HCT116 (cell line): Measurements from ENCODE around the gene NPSR1.

Experiments used
- YY1 ChIP-seq: IDR thresholded peaks from 2 replicates; pipeline ENCODE4 v1.6.1; 2011; ENCODE audit warnings: low read length, low read depth, moderate library complexity, mild to moderate bottlenecking; ENCODE audit not compliant: insufficient replicate concordance; ENCODE audit errors: extremely low read depth
- TF ChIP-seq, protein P1 (sequence below), 3 experiments: fragments of 200-600 bp in 1 of 3; sonication (generic) in 1 of 3; IDR thresholded peaks in 2 of 3; conservative IDR thresholded peaks in 1 of 3; 2 replicates each; pipeline ENCODE4 v1.5.1; 2012 to 2017; ENCODE audit warnings: low read depth in 2 of 3, low read length in 2 of 3, antibody characterized with exemption in 1 of 3, borderline replicate concordance in 1 of 3, control low read depth in 1 of 3, mild to moderate bottlenecking in 1 of 3, mixed read lengths in 1 of 3, mixed run types in 1 of 3, moderate library complexity in 1 of 3; ENCODE audit not compliant: insufficient read depth in 1 of 3

DNA sequence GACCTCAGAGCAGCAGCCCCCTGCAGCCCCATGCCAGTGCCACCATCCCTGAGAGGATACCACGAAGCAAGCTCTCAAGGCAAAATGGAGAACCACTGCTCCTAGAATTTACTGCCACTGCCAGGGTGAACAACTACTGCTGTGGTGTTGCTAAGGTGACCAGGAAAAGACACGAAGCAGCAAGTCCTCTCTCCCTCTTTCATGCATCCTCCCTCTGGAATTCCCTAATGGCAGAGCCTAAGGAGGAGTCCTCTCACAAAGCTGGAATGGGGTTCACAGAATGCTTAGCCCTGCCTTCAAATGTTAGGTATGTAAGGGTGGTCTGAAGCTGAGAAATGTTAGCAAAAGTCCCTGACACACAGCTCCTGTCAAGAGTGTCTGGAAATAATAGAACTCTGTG, 35.8 kb upstream of the NPSR1 start:
- TF ChIP-seq, protein P1, sequence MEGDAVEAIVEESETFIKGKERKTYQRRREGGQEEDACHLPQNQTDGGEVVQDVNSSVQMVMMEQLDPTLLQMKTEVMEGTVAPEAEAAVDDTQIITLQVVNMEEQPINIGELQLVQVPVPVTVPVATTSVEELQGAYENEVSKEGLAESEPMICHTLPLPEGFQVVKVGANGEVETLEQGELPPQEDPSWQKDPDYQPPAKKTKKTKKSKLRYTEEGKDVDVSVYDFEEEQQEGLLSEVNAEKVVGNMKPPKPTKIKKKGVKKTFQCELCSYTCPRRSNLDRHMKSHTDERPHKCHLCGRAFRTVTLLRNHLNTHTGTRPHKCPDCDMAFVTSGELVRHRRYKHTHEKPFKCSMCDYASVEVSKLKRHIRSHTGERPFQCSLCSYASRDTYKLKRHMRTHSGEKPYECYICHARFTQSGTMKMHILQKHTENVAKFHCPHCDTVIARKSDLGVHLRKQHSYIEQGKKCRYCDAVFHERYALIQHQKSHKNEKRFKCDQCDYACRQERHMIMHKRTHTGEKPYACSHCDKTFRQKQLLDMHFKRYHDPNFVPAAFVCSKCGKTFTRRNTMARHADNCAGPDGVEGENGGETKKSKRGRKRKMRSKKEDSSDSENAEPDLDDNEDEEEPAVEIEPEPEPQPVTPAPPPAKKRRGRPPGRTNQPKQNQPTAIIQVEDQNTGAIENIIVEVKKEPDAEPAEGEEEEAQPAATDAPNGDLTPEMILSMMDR (IDR thresholded peaks at IDR 0.05 in 2 of 3, conservative IDR thresholded peaks at IDR 0.05 in 1 of 3; ENCODE audit: borderline replicate concordance in 1 of 3, insufficient read depth in 1 of 3, low read depth in 2 of 3, low read length in 2 of 3) = no peak
- TF ChIP-seq YY1 = no peak
